WTC11 (cell line): ENCODE measurements around the gene FMR1. TPM values are rescaled to one million over a fixed set of nuclear protein-coding genes. Genes with fewer than 3 reads are reported as not detected.

Experiments used
- ATAC-seq: fragments of 200-7000 bp; cut with Tn5 transposase; 2 replicates; pipeline ENCODE4 v1.10.0; 2021; ENCODE audit warnings: mild to moderate bottlenecking, moderate library complexity
- CTCF ChIA-PET: fragments of 300-600 bp; sonication (Branson Sonifier 250); formaldehyde crosslinking; loops from one replicate; lab custom pipeline; 2021; ENCODE audit warnings: antibody characterized with exemption; lab: Charles Lee
- POLR2A ChIA-PET: fragments of 350-600 bp; sonication (Branson Sonifier 250); formaldehyde crosslinking; loops from one replicate; lab custom pipeline; 2021; ENCODE audit warnings: antibody characterized with exemption; lab: Charles Lee
- DNase-seq: peaks from one replicate; pipeline ENCODE4 v3.0.0; 2021; ENCODE audit warnings: low spot score
- H3K27ac Mint-ChIP-seq: 2 replicates; pipeline ENCODE4 v1.8.0; 2021; ENCODE audit warnings: mixed read lengths
- H3K27me3 Mint-ChIP-seq: 2 replicates; pipeline ENCODE4 v1.8.0; 2021; ENCODE audit warnings: low read depth, mild to moderate bottlenecking, moderate library complexity, mixed read lengths
- H3K36me3 Mint-ChIP-seq: 2 replicates; pipeline ENCODE4 v1.8.0; 2021; ENCODE audit warnings: mixed read lengths
- H3K4me1 Mint-ChIP-seq: 2 replicates; pipeline ENCODE4 v1.8.0; 2022; ENCODE audit warnings: mixed read lengths
- H3K4me3 Mint-ChIP-seq: 2 replicates; pipeline ENCODE4 v1.8.0; 2021; ENCODE audit warnings: mild to moderate bottlenecking, moderate library complexity, mixed read lengths
- H3K9me3 Mint-ChIP-seq: 2 replicates; pipeline ENCODE4 v1.8.0; 2021; ENCODE audit warnings: mixed read lengths
- ATF6 ChIP-seq: sonication (generic); formaldehyde crosslinking; IDR thresholded peaks from 2 replicates; pipeline ENCODE4 v1.8.1; 2023; ENCODE audit warnings: mild to moderate bottlenecking, missing genetic modification reagents
- E2F4 ChIP-seq: sonication (generic); formaldehyde crosslinking; IDR thresholded peaks from 2 replicates; pipeline ENCODE4 v1.8.1; 2022; ENCODE audit warnings: low read depth, mild to moderate bottlenecking, moderate library complexity, missing genetic modification reagents, borderline replicate concordance
- ERG ChIP-seq: fragments of 250-450 bp; sonication (Bioruptor Pico); IDR thresholded peaks from 2 replicates; pipeline ENCODE4 v1.8.0; 2021; ENCODE audit warnings: mild to moderate bottlenecking
- ESRRA ChIP-seq: sonication (generic); formaldehyde crosslinking; IDR thresholded peaks from 2 replicates; pipeline ENCODE4 v1.8.1; 2022; ENCODE audit warnings: mild to moderate bottlenecking, missing genetic modification reagents, borderline replicate concordance
- FOXJ3 ChIP-seq: sonication (generic); formaldehyde crosslinking; IDR thresholded peaks from 2 replicates; pipeline ENCODE4 v1.9.0; 2021; ENCODE audit warnings: missing genetic modification reagents, mild to moderate bottlenecking, borderline replicate concordance
- FOXP1 ChIP-seq: sonication (generic); formaldehyde crosslinking; IDR thresholded peaks from 2 replicates; pipeline ENCODE4 v1.8.0; 2022; ENCODE audit warnings: missing genetic modification reagents, mild to moderate bottlenecking, moderate library complexity, borderline replicate concordance
- FOXP4 ChIP-seq: sonication (generic); formaldehyde crosslinking; IDR thresholded peaks from 2 replicates; pipeline ENCODE4 v1.8.0; 2022; ENCODE audit warnings: mild to moderate bottlenecking, missing genetic modification reagents
- GABPB1 ChIP-seq: sonication (generic); formaldehyde crosslinking; IDR thresholded peaks from 2 replicates; pipeline ENCODE4 v1.8.1; 2023; ENCODE audit warnings: mild to moderate bottlenecking, missing genetic modification reagents
- HMGXB4 ChIP-seq: sonication (generic); formaldehyde crosslinking; IDR thresholded peaks from 2 replicates; pipeline ENCODE4 v1.8.1; 2023; ENCODE audit warnings: mild to moderate bottlenecking, moderate library complexity, missing genetic modification reagents
- NR2C2 ChIP-seq: sonication (generic); formaldehyde crosslinking; IDR thresholded peaks from 2 replicates; pipeline ENCODE4 v1.8.0; 2022; ENCODE audit warnings: mild to moderate bottlenecking, missing genetic modification reagents
- RORB ChIP-seq: fragments of 250-450 bp; sonication (Bioruptor Pico); IDR thresholded peaks from 2 replicates; pipeline ENCODE4 v1.9.0; 2021; ENCODE audit warnings: mild to moderate bottlenecking
- TEAD1 ChIP-seq: sonication (generic); formaldehyde crosslinking; IDR thresholded peaks from 2 replicates; pipeline ENCODE4 v1.8.0; 2022; ENCODE audit warnings: mild to moderate bottlenecking, missing genetic modification reagents
- ZBTB43 ChIP-seq: sonication (generic); formaldehyde crosslinking; IDR thresholded peaks from 2 replicates; pipeline ENCODE4 v1.8.1; 2023; ENCODE audit warnings: mild to moderate bottlenecking, missing genetic modification reagents
- ZNF121 ChIP-seq: sonication (generic); formaldehyde crosslinking; IDR thresholded peaks from 2 replicates; pipeline ENCODE4 v1.8.0; 2023; ENCODE audit warnings: missing genetic modification reagents
- ZNF219 ChIP-seq: sonication (generic); formaldehyde crosslinking; IDR thresholded peaks from 2 replicates; pipeline ENCODE4 v1.8.0; 2023; ENCODE audit warnings: missing genetic modification reagents, mild to moderate bottlenecking, borderline replicate concordance
- ZNF416 ChIP-seq: fragments of 250-450 bp; sonication (Bioruptor Pico); IDR thresholded peaks from 2 replicates; pipeline ENCODE4 v1.9.0; 2021; ENCODE audit warnings: mild to moderate bottlenecking, inconsistent platforms
- ZNF425 ChIP-seq: fragments of 250-450 bp; sonication (Bioruptor Pico); conservative IDR thresholded peaks from 2 replicates; pipeline ENCODE4 v1.9.0; 2021; ENCODE audit warnings: mild to moderate bottlenecking
- ZNF671 ChIP-seq: fragments of 250-450 bp; sonication (Bioruptor Pico); IDR thresholded peaks from 2 replicates; pipeline ENCODE4 v1.8.0; 2021; ENCODE audit warnings: mild to moderate bottlenecking
- total RNA-seq: library from RNA; stranded (reverse); gene quantifications from 3 replicates; pipeline ENCODE4 v1.2.3, GENCODE V29; 2021

FMR1 gene
- total RNA-seq, 1 experiment from 2014 or later, result 32.7 TPM

GRCh38 chrX:147920161-147920666, 8.5 kb downstream of the FMR1 start:
- Mint-ChIP-seq H3K27ac (no peak overlapping the region; the same call in 1 of the 2 replicates), H3K4me1 (peaks cover 36% of the 10 kb centered on the region), H3K27me3 (no peaks in the 10 kb centered on the region), H3K9me3 (no peaks in the 10 kb centered on the region), H3K4me3 (no peak overlapping the region), H3K36me3 (no peaks in the 10 kb centered on the region)
- CTCF ChIA-PET, result no interaction called here
- POLR2A ChIA-PET, result interaction anchor here (1.3 kb wide), 1 partner anchor 8 kb away, joined by 6 read pairs; the partner anchor contains the start of gene FMR1
- ATAC-seq (peak; percentile 46; the same call in 1 of the 2 replicates), DNase-seq (no peak)
- TF ChIP-seq TEAD1 (CRISPR knock-in tag) (no peak), NR2C2 (CRISPR knock-in tag) (no peak), ZBTB43 (CRISPR knock-in tag) (no peak), E2F4 (CRISPR knock-in tag) (no peak)

- CTCF ChIA-PET, result no interaction called here
- no peaks in the 10 kb centered on the region for H3K27me3 Mint-ChIP-seq
- POLR2A ChIA-PET, result interaction anchor here (0.9 kb wide), 1 partner anchor 9 kb away, joined by 5 read pairs; no protein-coding TSS in a partner anchor
- no peak overlapping the region for H3K27ac Mint-ChIP-seq
- ATAC-seq, result no peak
- H3K36me3 Mint-ChIP-seq, result no peaks in the 10 kb centered on the region; the same call in none of the 2 replicates
- TF ChIP-seq RORB (CRISPR knock-in tag) (no peak), ZNF425 (no peak), ERG (CRISPR knock-in tag) (no peak), FOXP1 (CRISPR knock-in tag) (no peak), ZNF121 (CRISPR knock-in tag) (no peak), ZNF219 (no peak), HMGXB4 (CRISPR knock-in tag) (no peak), FOXJ3 (CRISPR knock-in tag) (no peak), ZNF671 (no peak)
- no peak for DNase-seq
- H3K9me3 Mint-ChIP-seq, result no peaks in the 10 kb centered on the region
- peaks cover 9% of the 10 kb centered on the region for H3K4me1 Mint-ChIP-seq
- no peak overlapping the region for H3K4me3 Mint-ChIP-seq
Observed at GRCh38 chrX:147923605-147924004, 11.9 kb downstream of the FMR1 start.

- Mint-ChIP-seq H3K27me3 (no peaks in the 10 kb centered on the region), H3K9me3 (no peaks in the 10 kb centered on the region), H3K4me3 (no peak overlapping the region), H3K27ac (no peak overlapping the region), H3K36me3 (peaks cover 10% of the 10 kb centered on the region), H3K4me1 (no peaks in the 10 kb centered on the region)
- DNase-seq (no peak), ATAC-seq (no peak)
- CTCF ChIA-PET, result no interaction called here
- POLR2A ChIA-PET, result no interaction called here
- TF ChIP-seq FOXP4 (CRISPR knock-in tag), result no peak
- TF ChIP-seq ATF6, result no peak
- no peak for TF ChIP-seq RORB (CRISPR knock-in tag)
- no peak for TF ChIP-seq ZNF416 (CRISPR knock-in tag)
- TF ChIP-seq ESRRA (CRISPR knock-in tag), result no peak
- no peak for TF ChIP-seq GABPB1 (CRISPR knock-in tag)
Observed at GRCh38 chrX:147927256-147927655, 15.5 kb downstream of the FMR1 start.
